Astrocyte of the hippocampus (primary cell): ENCODE results near the gene CACNA2D3.
A peak's percentile ranks its signal among the peaks of the same experiment; 100 is the strongest.
"Not testable (repeated sequence)": the region's sequence is repeated elsewhere in the genome, so short reads cannot be mapped to it uniquely, and the experiment has no call there.

Source experiments
- DNase-seq: peaks from one replicate; pipeline ENCODE4 v3.0.0; 2011; ENCODE audit warnings: low read depth, low spot score

Gene CACNA2D3

DNA sequence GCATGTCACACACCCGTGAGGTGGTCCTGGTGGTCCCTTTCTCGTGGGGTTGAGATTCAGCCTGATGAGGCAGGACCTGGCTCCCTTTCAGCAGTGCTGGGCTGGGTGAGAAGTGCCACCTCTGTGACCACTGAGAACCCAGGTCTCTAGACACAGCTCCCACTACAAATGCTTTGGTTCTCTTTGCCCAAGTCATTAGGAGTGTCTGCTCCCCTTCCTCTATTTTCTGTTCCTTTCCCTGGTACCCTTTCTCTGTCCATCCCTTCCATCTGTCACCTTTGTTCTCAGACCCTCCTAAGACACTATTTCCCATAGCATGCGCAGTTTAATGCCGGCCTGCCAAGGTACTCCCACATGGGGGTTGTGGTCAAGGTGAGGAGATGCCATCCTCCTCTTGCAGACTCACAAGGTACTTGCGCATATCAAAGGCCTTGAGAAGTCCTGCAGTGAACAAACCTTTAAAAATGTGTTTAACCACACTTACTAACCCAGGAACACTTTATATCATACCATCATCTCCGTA is 507.8 kb downstream of the CACNA2D3 start:
- no peak for DNase-seq

DNA sequence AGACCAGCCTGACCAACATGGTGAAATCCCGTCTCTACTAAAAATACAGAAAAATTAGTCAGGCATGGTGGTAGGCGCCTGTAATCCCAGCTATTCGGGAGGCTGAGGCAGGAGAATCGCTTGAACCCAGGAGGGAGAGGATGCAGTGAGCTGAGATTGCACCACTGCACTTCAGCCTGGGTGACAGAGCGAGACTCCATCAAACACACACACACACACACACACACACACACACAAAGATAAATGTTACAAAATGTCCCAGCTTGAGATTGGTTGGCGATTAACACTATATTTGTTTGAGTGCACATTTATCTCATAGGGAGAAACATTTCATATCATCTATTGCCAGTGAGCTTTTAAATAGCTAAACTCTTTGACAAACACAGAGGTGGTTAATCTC is 508.6 kb downstream of the CACNA2D3 start:
- DNase-seq = not testable (repeated sequence)

GRCh38 chr3:54631516-54632325 is 509.4 kb downstream of the CACNA2D3 start:
- DNase-seq = peak; percentile 23

DNA sequence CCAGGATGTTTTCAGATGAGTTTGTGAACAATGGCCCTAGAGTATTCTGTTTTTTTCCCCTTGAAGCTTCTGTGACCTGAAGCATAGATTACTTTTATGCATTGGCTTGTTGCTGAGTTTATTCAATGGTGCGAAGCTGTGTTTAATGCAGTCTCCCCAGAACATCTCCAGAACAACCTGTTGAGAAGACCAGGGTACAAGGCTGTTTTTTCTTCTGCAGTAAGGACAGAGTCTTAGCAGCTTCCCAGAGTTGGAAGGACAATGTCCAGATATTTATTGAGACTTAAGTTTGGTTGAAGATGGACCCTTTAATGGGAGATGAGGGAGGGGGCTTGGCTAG is 509.9 kb downstream of the CACNA2D3 start:
- no peak for DNase-seq

- no peak for DNase-seq
Observed at GRCh38 chr3:54632834-54633233, 510.5 kb downstream of the CACNA2D3 start.

DNA sequence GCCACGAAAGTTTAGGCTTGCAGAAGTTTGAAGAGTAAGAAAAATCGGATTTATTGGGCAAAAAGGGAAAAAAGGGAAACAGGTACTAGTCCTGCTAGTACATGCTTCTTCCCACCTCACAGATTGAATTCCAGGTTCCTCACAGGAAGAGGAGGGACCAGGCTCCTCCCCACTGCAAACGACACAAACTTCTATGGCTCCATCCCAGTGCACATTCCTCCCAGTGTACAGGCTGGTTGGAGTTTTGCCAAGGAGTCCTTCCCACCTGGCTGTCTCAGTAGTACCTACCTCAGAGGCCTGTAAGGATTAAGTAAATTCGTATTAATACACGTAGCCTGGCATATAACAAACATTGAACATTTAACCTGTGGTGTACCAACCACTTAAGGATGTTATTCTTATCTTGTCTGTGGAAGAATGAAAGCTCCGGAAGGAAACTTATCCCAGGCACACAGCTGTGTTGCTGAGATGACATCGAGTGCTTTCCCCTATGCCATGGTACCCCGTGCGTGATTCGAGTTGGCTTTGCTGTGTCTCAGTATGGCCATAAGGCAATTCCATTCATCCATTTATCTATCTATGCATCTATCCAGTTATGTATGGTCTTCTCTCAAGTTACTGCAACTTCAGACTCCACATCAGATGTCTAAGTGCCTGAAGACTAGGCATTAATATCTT is 511.2 kb downstream of the CACNA2D3 start:
- DNase-seq = no peak

GRCh38 chr3:54634122-54634469 is 511.7 kb downstream of the CACNA2D3 start:
- DNase-seq = no peak

GRCh38 chr3:54639790-54640372 is 517.5 kb downstream of the CACNA2D3 start:
- DNase-seq = not testable (repeated sequence)

- no peak for DNase-seq
Observed at GRCh38 chr3:54641226-54642014, 519.1 kb downstream of the CACNA2D3 start.

DNA sequence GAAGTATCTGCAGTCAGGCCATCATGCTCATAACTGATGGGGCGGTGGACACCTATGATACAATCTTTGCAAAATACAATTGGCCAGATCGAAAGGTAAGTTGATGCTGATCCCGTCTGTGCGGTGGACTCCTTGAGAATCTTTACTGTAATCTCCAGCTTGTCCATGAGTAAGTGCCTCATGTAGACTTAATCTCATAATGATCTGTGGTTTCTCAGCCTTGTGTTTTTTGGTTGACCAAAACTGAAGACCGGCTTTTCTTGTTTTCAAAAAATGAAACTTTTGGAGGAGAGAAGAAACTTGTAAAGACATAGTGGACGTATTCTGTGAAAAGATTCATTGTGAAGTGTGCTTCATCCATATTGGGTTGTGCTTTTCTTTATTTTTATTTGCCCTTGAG is 519.8 kb downstream of the CACNA2D3 start:
- no peak for DNase-seq

DNA sequence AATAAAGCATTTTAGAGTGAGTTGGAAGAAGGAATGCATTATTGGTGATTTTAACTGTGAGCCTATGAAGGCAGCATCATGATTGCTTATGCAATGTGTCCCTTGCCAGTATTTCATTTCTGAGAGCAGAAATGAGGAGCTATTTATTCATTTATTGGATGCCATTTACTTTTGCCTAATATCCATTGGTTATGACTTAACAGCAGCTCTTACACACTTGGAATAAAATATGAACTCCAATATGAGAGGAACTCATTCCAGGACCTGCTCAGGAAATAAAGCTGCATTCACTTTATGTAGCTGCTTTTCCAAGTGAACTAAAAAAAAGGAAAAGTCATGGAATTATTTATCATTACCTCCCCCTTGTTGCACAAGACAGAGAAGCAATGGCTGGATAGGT is 525.4 kb downstream of the CACNA2D3 start:
- no peak for DNase-seq

GRCh38 chr3:54649551-54649950 is 527.2 kb downstream of the CACNA2D3 start:
- DNase-seq = no peak

- DNase-seq = peak; percentile 14
Observed at GRCh38 chr3:54653456-54654195, 531.3 kb downstream of the CACNA2D3 start.

GRCh38 chr3:54654776-54655175 is 532.4 kb downstream of the CACNA2D3 start:
- no peak for DNase-seq

- no peak for DNase-seq
Observed at GRCh38 chr3:54659347-54659746, 537.0 kb downstream of the CACNA2D3 start.

GRCh38 chr3:54660714-54661132 is 538.4 kb downstream of the CACNA2D3 start:
- no peak for DNase-seq

DNA sequence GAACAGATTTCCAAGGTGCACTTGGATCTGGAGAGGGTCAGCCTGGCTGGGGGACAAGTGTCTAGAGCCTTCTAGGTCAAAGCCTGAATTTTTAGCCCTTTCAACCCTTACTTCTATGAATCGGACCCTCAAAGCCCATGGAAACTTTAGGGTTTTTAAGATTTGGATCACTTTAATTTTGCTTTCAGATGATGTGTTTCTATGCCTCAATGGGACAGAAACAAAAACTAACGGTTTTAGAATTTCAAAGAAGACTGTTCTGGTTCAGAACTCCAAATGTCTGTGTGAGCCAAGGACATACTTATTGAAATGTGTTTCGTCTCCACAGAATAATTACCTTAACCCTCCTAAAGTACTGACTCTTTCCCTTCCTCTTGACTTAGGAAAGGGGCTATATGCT is 538.8 kb downstream of the CACNA2D3 start:
- DNase-seq = no peak

DNA sequence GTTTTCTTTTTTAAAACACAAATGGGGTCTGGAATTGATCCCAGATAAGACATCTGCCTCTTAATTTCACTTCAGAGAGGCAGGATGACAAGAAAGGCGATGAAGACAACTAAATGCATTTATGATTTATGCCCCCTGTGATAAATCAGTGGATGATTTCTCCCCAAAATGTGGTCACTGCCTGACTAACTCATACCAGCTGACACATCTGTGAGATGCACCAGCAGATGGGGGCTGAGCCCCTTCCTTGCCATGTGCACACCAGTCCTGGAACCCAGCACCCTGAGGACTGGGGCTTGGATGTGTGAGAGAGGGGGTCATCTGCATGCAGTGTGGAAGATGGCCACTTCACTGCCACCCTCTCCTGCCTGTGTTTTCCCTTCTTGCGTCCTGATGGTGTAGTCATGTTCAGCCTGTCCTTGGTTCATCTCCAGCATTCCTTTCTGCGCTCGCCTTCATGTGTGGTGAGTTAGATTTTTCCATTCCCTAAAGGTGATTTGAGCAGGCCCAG is 541.2 kb downstream of the CACNA2D3 start:
- DNase-seq = no peak

DNA sequence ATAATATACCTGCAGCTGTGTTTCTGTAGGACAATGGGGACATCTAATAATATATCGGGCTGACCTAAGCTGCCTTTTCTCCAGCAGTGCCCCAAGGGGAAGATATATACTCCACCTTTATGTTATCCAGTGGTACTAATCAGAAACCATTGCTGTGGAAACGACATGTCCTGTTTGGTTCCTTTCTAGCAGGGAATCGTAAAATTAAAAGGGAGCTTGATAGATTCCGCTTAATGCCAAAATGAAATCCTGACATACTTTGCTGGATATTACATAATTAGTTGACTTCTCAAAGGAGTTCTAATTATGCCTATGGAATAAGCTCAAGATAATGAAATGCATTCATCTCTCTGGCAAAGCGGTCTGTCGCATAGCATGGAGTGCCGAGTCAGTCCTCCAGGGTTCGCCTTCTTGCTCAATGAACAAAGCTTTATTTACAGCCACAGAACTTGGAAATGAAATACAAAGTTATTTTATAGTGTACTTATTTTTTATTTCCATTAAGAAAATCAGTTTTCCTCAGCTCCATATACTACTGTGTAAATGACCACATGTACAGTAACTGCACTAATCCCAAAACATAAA is 542.8 kb downstream of the CACNA2D3 start:
- DNase-seq = no peak

- DNase-seq = no peak
Observed at GRCh38 chr3:54668236-54668635, 545.9 kb downstream of the CACNA2D3 start.
